Activated CD4-positive, alpha-beta T cell treated with anti-CD3 and anti-CD28 coated beads for 48 hours (primary cell): ENCODE measurements around the gene SEC31B.

Experiments used
- DNase-seq: peaks from one replicate; pipeline ENCODE4 v3.0.0-alpha.2; 2020

Gene SEC31B

DNA sequence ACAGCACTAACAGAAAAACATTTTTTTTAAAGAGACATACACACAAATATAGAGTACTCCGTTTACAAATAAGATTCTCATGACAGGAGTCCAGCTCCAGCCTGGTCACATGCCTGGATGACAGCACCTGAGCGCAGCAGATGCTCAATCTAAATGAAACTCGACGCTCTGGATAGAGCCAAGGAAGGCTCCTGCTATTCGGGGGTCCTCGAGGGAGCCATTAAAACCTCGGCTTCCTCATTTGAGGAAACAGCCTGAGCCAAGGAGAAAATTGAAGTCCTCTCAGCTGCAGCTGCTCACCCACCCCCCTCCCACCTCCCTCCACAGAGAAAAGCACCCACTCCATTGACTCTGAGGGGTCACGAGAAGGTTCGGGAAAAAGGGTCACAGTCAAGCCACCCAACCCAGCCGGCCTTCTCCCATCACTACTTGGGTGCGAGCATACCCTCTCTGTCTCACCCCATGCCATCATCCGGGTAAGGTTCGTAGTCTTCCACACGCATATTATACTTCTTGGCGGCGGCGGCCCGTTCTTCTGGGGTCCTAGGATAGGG lies 9.3 kb upstream of the SEC31B start:
- DNase-seq, result no peak

DNA sequence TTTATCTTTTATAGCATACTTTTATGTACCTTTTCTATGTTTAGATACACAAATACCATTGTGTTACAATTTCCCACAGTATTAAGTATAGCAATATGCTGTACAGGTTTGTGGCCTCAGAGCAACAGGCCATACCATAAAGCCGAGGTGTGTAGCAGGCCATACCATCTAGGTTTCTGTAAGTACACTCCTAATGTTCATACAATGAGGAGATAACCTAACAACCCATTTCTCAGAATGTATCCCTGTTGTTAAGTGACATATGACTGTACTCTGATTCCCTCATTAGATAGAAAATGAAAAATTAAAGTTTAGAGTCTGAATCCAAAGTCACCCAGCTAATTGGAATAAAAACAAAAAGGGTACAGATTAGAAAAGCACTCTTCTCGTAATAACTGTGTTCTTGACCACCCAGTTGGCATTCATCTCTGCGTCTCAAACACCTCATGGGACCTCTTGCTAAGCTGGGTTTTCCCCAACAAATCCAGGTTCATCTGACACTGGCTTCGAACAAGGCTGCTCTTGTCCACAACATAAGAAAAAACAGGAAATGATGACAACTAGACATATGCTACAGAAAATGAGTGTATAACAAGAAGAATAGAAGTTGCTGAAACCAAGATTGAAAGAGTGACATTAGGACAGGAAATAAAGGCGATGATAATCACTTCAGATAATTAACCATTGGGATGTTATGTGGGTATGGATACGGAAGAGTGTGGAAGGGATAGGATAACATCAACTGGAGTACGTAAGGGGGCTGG lies 8.6 kb upstream of the SEC31B start:
- DNase-seq, result peak; percentile 22

DNA sequence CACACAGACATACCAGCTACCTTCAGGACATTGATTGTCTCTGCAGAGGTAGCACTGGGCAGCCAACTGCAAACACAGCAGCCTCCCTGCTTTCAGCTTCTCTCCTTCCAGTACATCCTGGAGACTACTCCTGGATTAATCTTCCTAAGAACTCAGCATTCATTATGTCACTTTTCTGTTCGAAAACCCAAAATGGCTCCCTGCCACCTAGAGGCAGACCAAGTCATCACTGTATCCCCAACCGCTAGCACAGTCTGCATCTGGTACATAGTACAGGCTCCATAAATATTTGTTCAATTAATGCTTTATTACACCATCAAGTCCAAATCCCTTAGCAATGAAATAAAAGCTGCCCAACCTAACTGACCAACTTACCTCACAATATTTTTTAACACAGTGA lies 5.0 kb upstream of the SEC31B start:
- no peak for DNase-seq

DNA sequence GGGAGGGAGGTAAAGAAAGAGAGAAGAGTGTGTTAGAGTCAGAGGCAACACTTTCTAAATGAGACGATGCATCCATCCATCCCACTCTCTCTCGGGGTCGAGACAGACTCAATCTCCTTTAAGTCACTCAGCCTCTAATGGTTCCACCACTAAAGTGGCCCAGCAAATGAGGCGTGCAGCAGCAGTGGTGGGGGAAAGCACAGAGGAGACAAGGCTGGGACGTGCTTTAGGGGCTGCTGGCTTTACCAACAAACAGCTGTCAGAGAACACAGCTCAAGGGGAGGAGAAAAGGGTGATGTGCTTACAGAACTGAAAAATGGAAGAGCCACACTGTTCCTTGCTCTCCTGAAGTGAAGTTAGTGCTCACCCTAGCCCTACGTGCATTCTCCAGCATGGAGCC lies 4.5 kb upstream of the SEC31B start:
- DNase-seq, result no peak

DNA sequence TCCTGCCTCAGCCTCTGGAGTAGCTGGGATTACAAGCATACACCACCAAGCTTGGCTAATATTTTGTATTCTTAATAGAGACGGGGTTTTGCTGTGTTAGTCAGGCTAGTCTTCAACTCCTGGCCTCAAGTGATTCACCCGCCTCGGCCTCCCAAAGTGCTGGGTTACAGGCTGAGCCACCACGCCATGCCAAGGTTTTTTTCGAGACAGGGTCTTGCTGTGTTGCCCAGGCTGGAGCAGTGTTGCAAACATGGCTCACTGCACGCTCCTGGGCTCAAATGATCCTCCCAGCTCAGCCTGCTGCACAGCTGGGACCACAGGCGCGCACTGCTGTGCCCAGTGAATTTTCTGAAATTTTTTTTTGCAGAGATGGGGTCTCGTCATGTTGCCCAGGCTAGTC lies 3.3 kb upstream of the SEC31B start:
- no peak for DNase-seq

DNA sequence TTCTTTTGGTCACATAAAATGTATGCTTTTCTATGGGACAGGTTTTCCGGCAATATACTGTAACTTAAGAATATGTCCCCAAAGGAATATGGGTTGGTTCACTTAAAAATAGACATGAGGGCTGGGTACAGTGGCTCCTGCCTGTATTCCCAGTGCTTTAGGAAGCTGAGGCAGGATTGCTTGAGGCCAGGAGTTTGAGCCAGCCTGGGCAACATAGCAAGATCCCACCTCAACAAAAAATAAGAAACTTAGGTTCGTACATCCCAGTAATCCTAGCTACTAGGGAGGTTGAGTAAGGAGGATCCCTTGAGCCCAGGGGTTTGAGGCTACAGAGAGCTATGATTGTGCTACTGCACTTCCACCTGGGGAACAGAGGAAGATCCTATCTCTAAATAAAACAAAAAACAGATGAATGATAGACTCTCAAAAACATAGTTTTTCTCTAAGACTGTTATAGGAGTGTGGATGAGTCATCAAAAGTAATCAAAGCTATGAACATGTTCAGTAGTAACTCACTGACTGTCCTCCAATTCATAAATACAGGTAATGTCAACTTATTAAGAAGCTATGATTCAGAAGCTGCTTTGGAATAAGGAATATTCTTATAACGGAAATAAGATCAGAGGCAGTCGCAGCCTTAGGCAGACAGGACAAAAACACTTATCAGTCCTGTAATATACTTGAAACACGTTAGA lies 2.6 kb upstream of the SEC31B start:
- no peak for DNase-seq

DNA sequence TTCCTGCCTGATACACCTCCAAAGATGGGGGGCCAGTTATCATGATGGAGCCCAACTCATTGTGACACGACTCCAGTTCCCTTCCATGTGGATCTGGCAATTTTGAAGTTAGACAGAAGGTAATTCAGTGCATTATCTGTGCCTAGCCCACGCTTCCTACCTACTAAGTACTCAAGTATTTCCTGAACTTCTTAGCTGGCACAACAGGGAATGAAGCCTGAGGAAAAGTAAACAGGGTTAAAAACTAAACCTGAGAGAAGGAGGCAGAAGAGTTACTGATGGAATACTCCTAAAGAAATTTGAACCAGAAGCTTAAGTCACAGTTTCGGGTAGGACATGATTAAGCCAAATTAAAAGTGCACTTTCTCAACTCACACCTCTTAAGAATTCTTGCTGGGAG lies 1.1 kb upstream of the SEC31B start:
- no peak for DNase-seq

DNA sequence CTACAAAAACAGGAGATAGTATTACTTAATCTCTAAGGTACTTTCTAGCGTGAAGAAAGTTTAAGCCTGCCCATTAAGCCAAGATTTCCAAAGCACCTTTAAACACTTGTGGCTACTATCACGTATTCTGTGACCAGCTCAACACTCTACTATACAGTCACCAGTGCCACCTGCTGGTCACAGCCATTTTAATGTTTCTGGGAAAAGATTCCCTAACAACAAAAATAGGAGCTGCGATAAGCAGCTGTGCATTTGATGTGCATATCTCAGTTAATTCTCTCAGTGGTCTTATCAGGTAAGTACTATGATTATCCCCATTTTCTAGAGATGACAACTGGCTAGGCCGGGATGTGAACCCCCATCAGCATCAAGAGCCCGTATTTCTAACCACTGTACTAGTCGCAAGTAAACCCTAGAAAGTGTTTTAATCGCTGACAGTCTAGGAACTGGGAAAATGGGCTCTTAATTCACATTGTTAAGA lies 860 bp downstream of the SEC31B start:
- DNase-seq, result peak; percentile 70

DNA sequence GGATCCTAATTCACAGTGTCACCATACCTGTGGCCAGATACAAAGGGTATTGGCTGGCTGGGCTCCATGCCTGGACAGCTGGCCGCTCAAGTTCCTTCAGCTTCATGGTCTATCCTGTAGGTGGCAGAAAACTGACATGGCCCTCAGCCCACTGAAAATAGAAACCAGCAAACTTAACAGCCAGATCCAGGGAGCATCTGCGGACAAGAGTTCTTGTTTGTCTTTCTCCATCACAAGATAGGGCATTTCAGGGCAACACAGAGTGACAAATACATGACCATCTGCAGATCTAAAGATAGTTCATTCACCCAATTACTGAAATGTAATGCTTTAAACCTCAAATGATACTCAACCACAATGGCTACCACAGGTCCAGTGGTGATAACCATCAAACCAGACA lies 2.8 kb downstream of the SEC31B start:
- no peak for DNase-seq

DNA sequence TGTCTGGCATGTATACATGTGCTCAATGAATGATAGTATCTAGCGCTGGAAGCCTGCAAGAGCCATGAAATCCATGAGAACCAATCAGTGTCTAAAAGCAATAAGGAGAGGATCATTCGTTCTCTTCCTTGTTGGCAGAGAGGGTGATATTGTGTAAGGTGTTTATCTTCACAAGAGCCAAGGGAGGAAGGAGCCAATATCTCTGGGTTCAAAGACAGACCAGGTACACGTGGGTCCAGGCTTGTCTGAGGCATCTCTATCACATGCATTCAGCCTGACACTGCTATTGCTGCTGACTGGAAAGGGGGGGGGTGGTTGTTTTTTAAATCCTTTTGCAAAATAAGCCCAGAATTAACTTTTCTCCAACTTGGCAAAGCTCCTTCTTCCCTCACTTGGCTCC lies 4.0 kb downstream of the SEC31B start:
- no peak for DNase-seq

DNA sequence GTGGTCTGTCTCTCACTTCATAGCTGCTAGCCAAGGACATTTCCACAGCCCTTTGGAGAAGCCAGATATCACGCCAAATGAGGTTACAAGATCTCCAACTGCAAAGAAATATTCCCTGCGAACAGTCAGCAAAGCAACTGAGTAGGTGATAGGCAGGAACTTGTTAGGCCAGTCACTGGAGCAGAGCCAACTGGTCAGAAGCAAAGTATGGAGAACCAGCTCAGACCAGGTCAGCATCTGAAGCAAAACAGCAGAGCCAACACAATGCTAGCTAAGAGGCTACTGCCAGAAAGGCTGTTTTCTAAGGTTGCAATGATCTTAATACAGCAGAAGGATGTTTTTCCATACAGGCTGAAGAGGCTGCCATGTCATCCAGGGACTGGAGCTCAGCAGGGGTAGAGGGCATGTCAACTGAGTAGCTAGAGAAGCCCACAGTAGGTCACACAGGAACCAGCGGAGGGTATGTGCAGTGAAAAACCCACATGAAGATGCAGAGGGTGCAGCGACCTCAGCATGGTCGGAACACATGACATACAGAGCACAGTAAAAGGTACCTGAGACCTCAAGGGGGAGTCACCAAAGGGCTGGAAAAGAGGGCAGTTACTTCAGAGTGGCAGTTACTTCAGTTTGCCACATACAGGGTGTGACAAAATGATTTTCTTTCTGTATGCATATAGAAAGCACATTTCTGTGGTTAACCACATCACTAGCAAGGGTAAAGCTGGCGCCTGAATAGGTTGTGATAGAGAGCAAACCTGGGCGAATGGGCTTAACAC lies 8.9 kb downstream of the SEC31B start:
- DNase-seq, result peak; percentile 74

DNA sequence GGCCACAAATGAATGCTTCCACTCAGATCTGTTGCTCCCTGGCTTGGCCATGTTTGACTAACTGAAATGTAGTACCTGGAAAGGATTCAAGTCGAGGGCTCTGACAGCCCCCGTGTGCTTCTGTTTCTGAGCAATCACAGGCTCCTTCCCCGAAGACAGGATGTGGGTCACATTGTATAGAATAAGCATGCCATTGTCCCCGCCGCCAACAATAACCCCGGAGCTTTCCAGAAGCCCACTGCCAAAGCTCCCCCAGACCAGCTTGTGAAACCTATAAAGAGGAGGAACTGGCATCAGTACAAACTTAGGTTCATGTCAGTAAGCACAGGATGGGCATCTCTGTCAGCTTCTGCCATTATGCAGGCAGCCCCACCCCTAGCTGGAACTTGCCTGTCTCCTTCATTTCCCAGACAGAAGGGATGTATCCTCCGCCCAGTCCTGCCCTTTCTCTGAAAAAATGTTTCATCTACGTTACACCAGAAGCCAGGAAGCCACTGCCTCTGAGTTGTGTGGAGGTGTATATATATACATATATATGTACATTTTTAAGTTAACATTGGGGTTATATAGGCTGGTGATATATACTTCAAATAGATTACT lies 10.3 kb downstream of the SEC31B start:
- DNase-seq, result peak; percentile 68

DNA sequence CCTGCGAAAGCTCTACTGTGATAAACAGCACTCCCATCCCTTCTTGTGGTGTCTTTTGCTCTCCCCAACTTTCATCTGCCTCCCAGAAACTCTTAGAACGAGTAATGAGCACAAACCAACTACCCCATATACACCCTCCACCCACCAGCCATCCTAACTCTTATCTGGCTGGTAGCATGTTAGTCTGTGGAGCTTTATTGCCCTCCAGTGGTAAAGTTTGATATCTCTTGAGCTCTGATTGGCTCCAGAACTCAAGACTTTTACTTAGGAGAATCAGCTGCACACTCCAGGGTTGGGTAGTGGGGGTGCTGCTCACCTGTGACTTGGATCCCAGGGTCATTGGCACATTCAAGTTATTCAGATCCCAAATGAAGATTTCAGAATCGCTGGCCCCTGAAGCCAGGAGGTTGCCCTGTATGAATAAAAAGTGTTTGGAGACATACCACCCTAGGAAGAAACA lies 10.9 kb downstream of the SEC31B start:
- peak; percentile 54 for DNase-seq

DNA sequence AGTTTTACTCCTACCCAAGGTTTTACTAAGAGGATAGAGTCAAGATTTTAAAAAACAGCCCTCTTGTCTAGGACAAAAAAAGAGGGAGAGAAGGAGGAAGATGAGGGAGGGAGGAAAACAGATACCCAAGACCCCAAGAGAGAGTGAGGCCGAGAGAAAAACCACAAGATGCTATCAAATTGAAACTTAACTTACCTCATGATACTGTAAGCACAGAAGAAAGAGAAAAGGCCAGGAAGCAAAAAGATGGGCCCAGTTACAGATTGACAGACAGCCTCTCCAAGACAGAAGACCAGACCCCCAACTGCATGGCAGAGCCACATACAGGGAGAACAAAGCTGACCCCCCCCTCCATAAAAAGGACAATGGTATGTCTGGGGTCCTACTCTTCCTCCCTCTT lies 11.4 kb downstream of the SEC31B start:
- DNase-seq, result no peak

DNA sequence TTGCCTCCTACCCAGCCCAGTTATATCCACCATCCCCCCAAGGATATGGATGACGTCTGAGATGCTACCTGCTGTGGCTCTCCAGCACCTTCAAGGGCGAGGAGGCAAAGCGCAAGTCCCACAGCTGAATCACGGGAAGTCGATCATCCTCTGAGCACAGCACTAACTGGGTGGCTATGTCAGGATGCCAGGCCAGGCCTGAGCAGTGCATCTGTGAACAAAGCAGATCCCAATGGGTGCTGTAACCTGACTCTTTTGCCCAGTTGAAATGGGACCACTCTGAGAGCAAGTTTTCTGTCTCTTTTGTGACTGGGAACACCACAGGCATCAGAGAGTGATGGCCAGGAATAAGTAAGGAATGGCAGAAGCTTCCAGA lies 12.3 kb downstream of the SEC31B start:
- DNase-seq, result no peak

DNA sequence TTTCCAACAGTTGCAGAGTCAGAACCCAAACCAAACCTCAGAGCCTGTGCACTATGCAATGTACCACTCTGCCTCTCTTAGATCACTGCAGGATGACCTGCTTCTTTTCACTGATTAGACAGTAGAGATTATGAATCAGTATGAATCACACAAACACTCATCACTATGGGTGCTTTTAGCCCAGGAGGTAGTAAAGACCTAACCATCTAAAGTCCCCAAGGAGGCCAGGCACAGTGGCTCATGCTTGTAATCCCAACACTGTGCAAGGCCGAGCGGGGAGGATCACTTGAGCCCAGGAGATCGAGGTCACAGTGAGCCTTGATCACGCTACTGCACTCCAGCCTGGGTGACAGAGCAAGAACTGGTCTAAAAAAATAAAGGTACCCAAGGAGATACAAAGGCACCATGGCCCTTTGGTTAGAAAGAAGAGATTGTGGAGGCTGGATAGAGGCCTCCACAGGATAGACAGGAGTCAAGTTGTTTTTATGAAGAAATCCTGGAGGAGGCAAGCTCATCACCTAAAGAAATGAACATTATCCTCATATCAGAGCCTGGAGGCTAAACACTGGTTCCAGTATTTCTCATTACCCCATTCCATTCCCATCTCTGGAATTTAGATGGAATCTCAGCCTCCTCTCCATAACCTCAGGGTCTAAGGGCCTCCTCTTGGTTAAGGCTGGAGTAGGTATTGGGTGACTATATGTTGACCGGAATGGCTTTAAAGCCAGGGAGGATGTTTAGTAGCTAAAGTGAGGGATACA lies 12.9 kb downstream of the SEC31B start:
- peak; percentile 41 for DNase-seq

DNA sequence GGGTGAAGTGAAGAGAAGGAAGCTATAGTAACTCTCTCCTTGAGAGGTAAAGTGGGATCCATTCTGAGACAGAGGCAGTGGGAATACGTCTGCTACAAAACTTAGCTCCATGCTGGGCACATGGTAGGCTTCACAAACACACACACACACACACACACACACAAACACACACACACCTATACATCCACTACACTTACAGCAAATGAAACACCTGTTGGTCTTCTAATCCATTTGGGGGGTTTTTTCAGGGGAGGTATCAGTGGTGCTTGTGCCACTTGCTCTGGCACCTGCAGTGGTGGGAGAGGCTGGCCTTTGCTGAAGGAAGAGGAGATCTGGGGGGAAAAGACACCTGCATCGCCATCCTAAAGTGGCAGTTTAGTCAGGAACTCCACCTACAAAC lies 14.5 kb downstream of the SEC31B start:
- no peak for DNase-seq

DNA sequence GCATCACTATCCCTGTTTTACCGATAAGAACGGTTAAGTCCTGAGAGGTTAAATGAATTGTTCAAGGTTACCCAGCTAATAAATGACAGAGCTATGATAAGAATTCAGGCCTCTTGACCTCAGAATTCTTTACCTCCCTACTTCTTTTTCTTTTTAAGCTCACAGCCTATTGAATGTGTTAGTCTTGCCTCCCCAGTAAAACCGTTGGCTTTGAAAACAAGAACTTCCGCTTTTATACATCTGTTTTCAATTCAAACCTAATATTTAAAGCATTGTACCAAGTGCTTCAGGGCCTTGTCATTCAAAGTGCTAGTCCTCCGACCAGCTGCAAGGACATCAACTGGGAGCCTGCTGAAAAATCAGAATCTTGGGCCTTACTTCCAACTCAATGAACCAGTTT lies 15.6 kb downstream of the SEC31B start:
- DNase-seq, result no peak

DNA sequence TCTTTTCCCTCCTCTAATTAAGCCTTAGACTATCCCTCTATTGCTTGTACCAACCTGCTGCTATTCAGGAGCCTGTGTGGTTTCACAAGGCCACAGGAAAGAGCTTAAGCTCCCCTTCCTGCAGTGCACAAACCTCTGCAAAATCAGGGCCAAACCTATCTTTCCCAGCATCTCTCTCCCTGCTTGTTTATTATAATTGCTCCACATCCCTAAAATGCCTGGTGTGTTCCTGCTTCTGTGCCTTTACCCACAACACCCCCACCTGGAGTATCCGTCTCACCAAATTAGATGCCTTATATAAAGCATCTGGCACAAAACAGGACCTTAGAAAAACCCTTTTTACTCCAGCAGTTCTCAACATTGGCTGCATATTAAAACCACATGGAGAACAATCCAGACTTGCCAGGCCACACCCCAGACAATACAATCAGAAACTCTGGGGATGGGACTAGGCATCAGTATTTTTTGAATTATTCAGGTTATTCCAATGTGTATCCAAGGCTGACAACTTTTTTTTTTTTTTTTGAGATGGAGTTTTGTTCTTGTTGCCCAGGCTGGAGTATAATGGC lies 16.7 kb downstream of the SEC31B start:
- no peak for DNase-seq

DNA sequence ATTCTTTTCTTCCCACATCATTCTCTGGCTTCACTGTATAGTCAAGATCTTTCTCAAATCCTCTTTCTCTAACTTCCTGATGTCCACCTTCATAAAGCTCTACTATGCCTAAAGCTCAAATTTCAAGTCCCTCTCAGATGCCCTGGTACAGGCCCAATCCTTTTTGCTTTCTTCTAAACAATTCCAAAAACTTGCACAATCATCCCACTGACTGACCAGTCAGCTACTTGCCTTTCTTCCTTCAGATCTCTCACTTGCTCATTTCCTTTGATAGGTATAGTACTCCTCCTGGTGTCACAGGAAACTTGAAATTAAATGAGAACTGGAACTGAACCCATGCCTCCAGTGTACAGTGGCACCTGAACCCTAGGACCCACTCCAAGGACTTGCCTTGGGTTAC lies 18.2 kb downstream of the SEC31B start:
- DNase-seq, result no peak

DNA sequence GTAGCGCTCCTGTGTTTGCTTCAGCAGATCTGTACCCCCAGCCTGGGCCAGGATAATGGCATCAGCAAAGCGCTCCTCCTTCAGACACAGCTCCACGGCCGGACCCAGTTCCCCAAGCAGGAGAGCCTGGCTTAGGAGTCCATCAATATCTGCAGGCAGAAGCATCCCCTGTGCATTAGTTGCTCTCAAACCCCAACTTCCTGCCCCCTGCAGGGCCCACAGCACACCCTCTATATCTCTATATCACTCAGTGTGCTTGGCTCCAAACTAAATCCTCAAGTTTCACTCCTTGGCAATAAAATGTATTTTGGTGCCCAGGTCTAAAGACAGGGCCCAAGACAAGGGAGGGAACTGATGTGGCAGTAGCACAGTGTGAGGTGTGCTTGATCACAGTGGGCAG lies 21.6 kb downstream of the SEC31B start:
- no peak for DNase-seq

DNA sequence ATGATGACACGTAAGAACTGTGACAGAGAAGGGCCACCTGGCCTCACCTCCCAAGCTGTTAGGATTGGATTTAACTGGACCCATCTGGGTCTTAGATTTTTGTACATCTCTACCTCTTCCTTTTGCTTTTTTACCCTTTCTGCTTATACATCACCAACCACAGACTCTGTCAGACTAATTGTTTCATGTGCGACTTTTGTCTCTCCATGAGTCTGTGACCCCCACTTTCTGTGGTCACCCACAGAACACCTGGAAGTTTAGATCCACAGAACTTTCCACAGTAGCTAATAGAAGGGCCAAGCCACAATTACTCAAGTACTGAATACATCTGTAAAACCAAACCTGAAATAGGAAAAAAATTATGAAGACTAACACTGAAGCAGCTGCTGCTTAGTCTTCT lies 23.1 kb downstream of the SEC31B start:
- no peak for DNase-seq
